NK-92 (cell line): ENCODE measurements around the gene WDR27.
"Not testable (repeated sequence)": the region's sequence is repeated elsewhere in the genome, so short reads cannot be mapped to it uniquely, and the experiment has no call there.

Source experiments
- DNase-seq: peaks from one replicate; lab custom pipeline; 2025; ENCODE audit not compliant: unreplicated experiment; lab: John Stamatoyannopoulos, UW

WDR27 gene

GRCh38 chr6:169618526-169619490 is 83.0 kb downstream of the WDR27 start:
- no peak for DNase-seq

GRCh38 chr6:169617562-169617961 is 84.3 kb downstream of the WDR27 start:
- no peak for DNase-seq

- not testable (repeated sequence) for DNase-seq
Observed at GRCh38 chr6:169608609-169609008, 93.2 kb downstream of the WDR27 start.

- no peak for DNase-seq
Observed at GRCh38 chr6:169604076-169604475, 97.8 kb downstream of the WDR27 start.

GRCh38 chr6:169601129-169601528 is 100.7 kb downstream of the WDR27 start:
- not testable (repeated sequence) for DNase-seq

GRCh38 chr6:169592558-169592957 is 109.3 kb downstream of the WDR27 start:
- DNase-seq, result no peak

- DNase-seq, result no peak
Observed at GRCh38 chr6:169591616-169592015, 110.2 kb downstream of the WDR27 start.

GRCh38 chr6:169590376-169590939 is 111.4 kb downstream of the WDR27 start:
- no peak for DNase-seq

- DNase-seq, result no peak
Observed at GRCh38 chr6:169589699-169590257, 112.1 kb downstream of the WDR27 start.

- DNase-seq, result no peak
Observed at GRCh38 chr6:169589293-169589692, 112.5 kb downstream of the WDR27 start.

- DNase-seq, result no peak
Observed at GRCh38 chr6:169587975-169588374, 113.9 kb downstream of the WDR27 start.

GRCh38 chr6:169583886-169584541 is 117.8 kb downstream of the WDR27 start:
- no peak for DNase-seq

GRCh38 chr6:169579407-169580111 is 122.3 kb downstream of the WDR27 start:
- no peak for DNase-seq

GRCh38 chr6:169577974-169578373 is 123.9 kb downstream of the WDR27 start:
- DNase-seq, result no peak

- DNase-seq, result no peak
Observed at GRCh38 chr6:169577236-169577635, 124.6 kb downstream of the WDR27 start.

- DNase-seq, result no peak
Observed at GRCh38 chr6:169575821-169576220, 126.0 kb downstream of the WDR27 start.

- DNase-seq, result no peak
Observed at GRCh38 chr6:169575365-169575764, 126.5 kb downstream of the WDR27 start.

GRCh38 chr6:169574420-169574819 is 127.4 kb downstream of the WDR27 start:
- no peak for DNase-seq

- DNase-seq, result no peak
Observed at GRCh38 chr6:169573883-169574282, 127.9 kb downstream of the WDR27 start.

GRCh38 chr6:169571123-169571962 is 130.5 kb downstream of the WDR27 start:
- no peak for DNase-seq
